HuH-7 (cell line): ENCODE results near the gene TERT.

Source experiments
- DNase-seq: peaks from one replicate; pipeline ENCODE4 v3.0.0; 2011; ENCODE audit warnings: low spot score

TERT gene

GRCh38 chr5:1259806-1260480, 34.9 kb downstream of the TERT start:
- no peak for DNase-seq

DNA sequence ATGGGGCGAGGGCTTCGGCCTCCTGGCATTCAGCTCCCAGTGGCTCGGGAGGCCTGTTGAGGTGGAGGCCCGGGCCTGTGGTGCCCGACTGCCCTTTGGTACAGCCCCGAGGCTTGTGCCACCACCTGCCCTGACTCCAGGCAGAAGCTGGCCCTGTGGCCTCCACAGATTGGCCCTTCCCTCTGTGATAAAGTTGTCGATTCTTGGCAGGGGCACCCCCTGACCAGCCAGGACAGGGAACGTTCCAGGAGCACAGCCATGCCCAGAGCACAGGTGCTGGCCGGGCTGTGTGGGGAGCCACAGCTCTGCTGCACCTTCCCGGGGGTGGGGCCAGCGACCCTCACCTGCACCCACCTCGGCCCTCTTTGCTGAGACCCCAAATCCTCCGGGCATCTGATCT, 37.0 kb downstream of the TERT start:
- no peak for DNase-seq

DNA sequence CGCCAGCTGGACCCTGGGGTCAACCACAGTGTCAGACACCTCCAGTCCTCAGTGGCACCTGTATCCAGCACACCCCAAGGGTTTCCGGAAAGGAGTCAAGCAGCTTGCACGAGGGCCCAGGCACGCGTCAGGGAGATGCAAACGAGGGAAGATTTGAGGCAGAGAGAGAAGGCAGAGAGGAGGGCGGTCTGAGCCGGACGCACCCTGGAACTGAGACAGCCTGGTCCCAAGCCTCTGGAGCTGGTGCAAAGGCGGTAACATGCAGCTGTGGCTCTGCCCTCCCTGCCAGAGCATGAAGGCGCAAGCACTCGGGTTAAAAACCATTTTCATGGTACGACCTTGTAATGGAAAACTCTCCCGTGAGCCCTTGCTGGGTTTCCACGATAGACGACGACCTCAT, 37.5 kb downstream of the TERT start:
- no peak for DNase-seq

DNA sequence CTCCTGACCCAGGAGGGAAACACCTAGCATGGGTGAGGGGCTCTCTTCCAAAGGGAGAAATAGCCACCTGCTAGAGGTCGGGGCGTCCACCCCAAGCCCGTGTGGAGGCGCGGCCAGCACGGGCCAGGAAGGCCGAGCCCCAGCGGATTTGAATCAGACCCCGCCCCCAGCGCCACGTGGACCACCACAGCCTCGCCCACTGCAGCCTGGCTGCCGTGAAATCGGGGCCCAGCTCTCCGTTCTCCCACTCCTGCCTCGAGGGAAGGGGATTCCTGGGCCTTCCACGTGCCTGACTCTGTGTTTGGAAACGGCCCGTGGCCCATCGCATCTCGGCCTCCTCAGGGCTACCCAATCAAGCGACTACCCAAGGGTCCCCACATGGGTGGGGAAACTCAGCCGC, 38.1 kb downstream of the TERT start:
- no peak for DNase-seq

DNA sequence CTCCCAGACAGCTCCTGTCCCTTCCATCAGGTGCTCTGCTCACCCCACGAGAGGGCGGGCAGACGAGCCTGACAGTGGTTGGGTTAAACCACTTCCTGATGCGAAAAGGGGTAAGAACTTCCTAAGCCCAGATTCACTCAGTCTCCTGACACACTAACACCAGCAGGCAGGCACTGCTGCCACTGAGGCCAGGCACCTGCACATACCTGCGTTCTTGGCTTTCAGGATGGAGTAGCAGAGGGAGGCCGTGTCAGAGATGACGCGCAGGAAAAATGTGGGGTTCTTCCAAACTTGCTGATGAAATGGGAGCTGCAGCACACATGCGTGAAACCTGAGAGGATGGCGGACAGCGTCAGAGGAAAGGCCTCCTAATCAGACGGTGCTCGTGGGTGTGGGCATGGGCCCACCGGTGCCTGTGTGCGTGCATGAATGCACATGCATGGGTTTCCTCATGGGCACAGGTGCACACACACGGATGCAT, 39.7 kb downstream of the TERT start:
- DNase-seq: no peak

- no peak for DNase-seq
Measured at GRCh38 chr5:1254196-1254595, 40.7 kb downstream of the TERT start.

DNA sequence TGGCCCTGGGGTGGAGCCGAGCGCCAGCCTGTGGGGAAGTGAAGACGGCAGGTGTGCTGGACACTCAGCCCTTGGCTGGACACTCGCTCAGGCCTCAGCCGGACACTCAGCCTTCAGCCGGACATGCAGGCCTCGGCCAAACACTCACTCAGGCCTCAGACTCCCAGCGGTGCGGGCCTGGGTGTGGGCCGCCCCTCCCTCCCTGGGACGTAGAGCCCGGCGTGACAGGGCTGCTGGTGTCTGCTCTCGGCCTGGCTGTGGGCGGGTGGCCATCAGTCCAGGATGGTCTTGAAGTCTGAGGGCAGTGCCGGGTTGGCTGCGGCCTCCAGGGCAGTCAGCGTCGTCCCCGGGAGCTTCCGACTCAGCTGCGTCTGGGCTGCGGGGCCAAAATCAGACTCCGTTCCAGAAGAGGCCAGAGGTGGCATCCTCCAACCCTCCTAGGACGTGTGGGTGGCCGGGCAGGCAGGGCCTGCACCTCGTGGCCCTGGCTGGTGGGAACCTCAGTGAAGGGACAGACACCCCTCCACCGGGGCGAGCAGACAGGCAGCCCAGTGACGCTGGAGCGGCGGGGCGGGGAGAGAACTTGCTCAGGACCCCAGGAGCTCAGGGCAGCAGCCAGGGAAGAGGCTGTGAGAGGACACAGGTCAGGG, 41.3 kb downstream of the TERT start:
- DNase-seq: no peak

DNA sequence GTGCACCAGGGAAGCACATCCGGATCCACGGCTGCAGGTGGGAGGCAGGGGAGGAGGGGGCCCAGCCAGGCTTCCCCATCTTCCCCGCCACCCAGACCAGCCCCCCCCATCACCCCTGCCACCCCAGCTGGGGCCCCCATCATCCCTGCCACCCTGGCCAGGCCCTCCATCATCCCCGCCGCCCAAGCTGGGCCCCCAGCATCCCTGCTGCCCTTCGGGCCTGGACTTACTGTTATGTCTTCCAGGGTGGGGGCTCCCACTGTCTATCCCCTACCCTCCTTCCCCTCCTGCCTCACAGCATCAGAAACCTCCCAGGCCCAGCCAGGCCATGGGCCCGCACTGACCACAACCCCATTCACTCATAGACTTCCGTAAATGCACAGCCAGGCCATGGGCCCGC, 42.2 kb downstream of the TERT start:
- no peak for DNase-seq

DNA sequence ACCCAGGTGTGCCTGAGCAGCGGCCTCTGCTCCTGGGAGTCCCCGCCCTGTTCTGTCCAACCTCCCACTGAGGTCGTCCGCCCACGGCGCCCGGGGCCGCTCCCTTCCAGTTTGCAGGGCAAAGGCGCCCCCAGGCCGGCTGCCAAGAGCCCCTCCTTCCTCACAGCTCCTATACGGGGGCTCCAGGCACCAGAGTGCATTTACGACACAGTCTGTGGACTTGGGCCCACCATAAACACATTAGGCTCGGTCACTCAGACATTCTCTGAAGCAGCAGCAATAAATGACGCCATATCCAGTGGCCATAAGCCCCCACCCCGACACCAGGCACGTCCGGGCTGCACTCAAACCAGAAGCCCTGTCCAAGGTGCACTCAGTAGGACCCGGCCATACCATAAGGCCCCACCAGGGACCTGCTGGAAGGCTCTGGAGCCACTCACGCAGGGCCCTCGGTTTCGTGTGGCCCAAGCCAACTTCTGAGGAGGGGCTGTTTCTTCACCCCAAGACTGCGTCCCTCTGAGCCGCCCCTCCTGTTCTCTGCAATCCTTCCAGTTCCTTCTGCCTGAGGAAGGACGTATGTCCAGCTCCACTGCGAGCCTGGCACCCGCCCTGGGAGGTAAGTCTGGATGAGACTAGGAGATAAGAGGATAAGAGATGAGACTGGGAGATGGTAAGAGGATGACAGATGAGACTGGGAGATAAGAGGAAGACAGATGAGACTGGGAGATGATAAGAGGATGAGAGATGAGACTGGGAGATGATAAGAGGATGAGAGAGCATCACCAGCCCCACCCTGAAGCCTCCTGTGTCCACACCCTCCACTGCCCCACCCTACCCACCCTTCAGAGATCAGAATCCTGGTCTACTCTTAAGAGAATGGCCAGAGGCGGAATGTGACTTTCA, 42.9 kb downstream of the TERT start:
- DNase-seq: peak; percentile 52

DNA sequence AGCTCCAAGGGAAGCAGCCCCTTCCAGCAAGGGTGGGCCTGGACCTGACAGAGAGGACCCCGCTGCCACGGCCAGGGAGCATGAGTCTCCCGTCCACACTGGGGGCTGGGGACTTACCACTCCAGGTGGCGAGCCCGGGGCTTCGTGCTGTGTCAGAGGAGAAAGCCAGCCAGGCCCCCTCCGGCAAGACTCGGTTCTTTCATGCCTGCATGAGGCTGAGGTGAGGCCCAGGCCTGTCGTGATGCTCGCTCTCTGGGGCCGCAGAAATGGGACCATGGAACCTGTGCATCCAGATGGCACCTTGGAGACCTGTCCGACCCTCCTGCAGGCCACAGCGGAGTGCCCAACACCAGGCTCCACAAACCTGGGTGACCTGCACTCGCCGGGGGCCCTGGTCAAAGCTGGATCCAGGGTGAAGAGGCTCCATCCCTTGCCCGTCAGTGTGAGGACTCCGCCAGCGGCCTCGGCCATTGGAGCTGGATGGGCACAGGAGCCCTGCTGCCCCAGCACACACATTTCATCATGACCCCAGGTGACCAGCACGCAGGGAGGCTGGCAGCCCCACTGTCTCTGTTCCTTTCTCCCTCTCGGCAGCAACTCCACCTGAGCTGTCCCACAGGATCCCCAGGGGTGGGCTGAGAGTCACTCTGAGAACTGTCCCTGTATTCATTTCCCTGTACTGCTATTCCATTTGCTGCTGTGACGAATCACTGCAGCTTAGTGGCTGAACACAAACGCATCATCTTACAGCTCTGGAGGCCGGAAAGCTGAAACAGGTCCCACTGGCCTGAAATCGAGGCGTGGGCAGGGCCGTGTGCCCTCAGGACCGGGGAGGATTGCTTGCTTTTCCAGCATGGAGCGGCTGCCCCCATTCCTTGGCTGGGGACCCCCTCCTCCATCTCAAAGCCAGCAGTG, 45.2 kb downstream of the TERT start:
- no peak for DNase-seq

DNA sequence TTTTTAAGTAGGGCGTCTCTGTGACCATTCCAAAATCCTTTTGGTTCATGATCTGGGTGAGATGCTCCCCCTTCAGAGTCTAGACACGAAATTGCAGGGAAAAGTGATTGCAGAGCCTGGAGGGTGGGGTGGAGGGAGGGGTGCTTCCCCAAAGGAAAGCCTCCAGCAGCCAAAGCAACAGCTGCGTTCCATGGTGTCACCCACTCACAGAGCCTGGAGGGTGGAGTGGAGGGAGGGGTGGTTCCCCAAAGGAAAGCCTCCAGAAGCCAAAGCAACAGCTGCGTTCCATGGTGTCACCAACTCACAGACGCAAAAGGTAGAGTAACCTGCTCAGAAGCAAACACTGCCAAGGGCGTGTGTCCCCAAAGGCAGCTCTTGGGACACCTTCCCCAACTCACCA, 47.1 kb downstream of the TERT start:
- DNase-seq: no peak

GRCh38 chr5:1246711-1247431, 48.0 kb downstream of the TERT start:
- DNase-seq: peak; percentile 74

GRCh38 chr5:1245905-1246576, 48.8 kb downstream of the TERT start:
- DNase-seq: no peak

GRCh38 chr5:1244976-1245375, 49.9 kb downstream of the TERT start:
- DNase-seq: peak; percentile 64

- no peak for DNase-seq
Measured at GRCh38 chr5:1244255-1244654, 50.6 kb downstream of the TERT start.

- DNase-seq: no peak
Measured at GRCh38 chr5:1243487-1244130, 51.3 kb downstream of the TERT start.

DNA sequence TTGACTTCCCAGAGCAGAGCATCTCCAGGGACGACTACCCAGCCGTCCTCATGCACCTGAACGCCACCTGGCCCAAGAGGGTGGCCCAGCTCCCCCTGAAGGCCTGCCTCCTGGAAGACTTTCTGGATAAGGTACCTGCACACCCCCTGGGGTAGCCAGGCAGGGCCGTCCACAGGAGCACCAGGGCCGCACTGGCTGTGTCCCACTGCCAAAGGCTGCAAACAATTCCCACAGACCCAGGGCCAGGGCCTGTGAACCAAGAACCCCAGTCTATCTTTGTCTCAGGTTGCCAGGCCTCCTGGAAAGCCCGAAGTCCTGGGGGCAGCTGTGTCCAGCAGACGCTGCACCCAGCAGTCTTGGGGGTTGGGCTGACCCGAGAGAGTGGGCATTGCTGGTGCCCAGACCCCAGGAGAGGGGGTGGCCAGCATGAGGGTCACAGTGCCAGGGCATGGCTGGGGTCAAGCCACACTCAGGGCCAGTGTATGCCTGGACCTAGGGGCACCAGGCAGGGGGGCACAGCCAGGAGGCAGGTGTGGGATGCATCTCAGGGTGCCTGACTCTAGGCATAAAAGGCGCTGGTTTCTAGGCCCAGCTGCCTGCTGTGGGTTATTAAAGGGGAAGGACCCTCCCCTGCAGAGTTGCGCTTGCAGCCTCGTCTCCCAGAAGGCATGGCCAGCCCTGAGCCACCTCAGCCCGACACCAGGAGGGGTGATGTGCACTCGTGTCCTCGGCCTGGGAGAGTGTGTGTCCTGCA, 52.0 kb downstream of the TERT start:
- no peak for DNase-seq

GRCh38 chr5:1241509-1242080, 53.3 kb downstream of the TERT start:
- DNase-seq: no peak
